OCI-LY1 (cell line): ENCODE data around the gene CYSRT1.
A peak's percentile ranks its signal among the peaks of the same experiment; 100 is the strongest.

Source experiments
- H2AFZ ChIP-seq: fragments of 200-600 bp; sonication (generic), shearing (Covaris generic); 2 replicates; pipeline ENCODE4 v1.6.0; 2014; ENCODE audit warnings: antibody characterized with exemption, mild to moderate bottlenecking, low read length
- H3F3A ChIP-seq: fragments of 200-600 bp; sonication (generic), shearing (Covaris generic); 2 replicates; pipeline ENCODE4 v1.6.0; 2014; ENCODE audit warnings: mild to moderate bottlenecking, antibody characterized with exemption, low read length, moderate library complexity; ENCODE audit not compliant: insufficient read depth
- H3K27ac ChIP-seq: fragments of 200-600 bp; sonication (generic); 2 replicates; pipeline ENCODE4 v1.5.1; 2014; ENCODE audit warnings: low read length, mixed run types, mild to moderate bottlenecking, low read depth; ENCODE audit not compliant: poor library complexity, severe bottlenecking
- H3K27me3 ChIP-seq: fragments of 200-600 bp; sonication (generic); 2 replicates; pipeline ENCODE4 v1.6.0; 2014; ENCODE audit warnings: antibody characterized with exemption, mild to moderate bottlenecking, low read length, moderate library complexity; ENCODE audit not compliant: insufficient read depth
- H3K36me3 ChIP-seq: fragments of 200-600 bp; sonication (generic); 2 replicates; pipeline ENCODE4 v1.6.1; 2014; ENCODE audit warnings: mild to moderate bottlenecking, antibody characterized with exemption, low read length, moderate library complexity, mixed read lengths; ENCODE audit not compliant: insufficient read depth
- H3K4me1 ChIP-seq: fragments of 200-600 bp; sonication (generic); 2 replicates; pipeline ENCODE4 v1.5.1; 2014; ENCODE audit warnings: mild to moderate bottlenecking, low read length, moderate library complexity; ENCODE audit not compliant: insufficient read depth, severe bottlenecking
- H3K4me2 ChIP-seq: fragments of 200-600 bp; sonication (generic), shearing (Covaris generic); 2 replicates; pipeline ENCODE4 v1.6.1; 2014; ENCODE audit warnings: low read length
- H3K4me3 ChIP-seq: fragments of 200-600 bp; sonication (generic); 2 replicates; pipeline ENCODE4 v1.5.1; 2014; ENCODE audit warnings: low read length, low read depth, mild to moderate bottlenecking, mixed read lengths; ENCODE audit not compliant: poor library complexity, severe bottlenecking
- H3K79me2 ChIP-seq: fragments of 200-600 bp; shearing (Covaris generic); 2 replicates; pipeline ENCODE4 v1.6.1; 2016; ENCODE audit warnings: mixed run types, low read length, mixed read lengths; ENCODE audit not compliant: insufficient read depth
- H3K9ac ChIP-seq: fragments of 200-600 bp; sonication (generic), shearing (Covaris generic); 2 replicates; pipeline ENCODE4 v1.6.1; 2014; ENCODE audit warnings: mild to moderate bottlenecking, low read length, mixed read lengths
- H3K9me2 ChIP-seq: fragments of 200-600 bp; sonication (generic), shearing (Covaris generic); 2 replicates; pipeline ENCODE4 v1.6.1; 2014; ENCODE audit warnings: low read depth, mild to moderate bottlenecking, low read length, mixed read lengths
- H3K9me3 ChIP-seq: fragments of 200-600 bp; shearing (Covaris generic); 2 replicates; pipeline ENCODE4 v1.6.1; 2014; ENCODE audit warnings: low read length, mixed read lengths
- H4K20me1 ChIP-seq: fragments of 200-600 bp; sonication (generic), shearing (Covaris generic); 2 replicates; pipeline ENCODE4 v1.6.0; 2016; ENCODE audit warnings: mild to moderate bottlenecking, low read length; ENCODE audit not compliant: insufficient read depth
- EZH2 ChIP-seq: fragments of 200-600 bp; sonication (generic), shearing (Covaris generic); IDR thresholded peaks from 2 replicates; pipeline ENCODE4 v1.8.0; 2017; ENCODE audit warnings: borderline replicate concordance, mixed run types, mild to moderate bottlenecking, antibody characterized with exemption, low read length, moderate library complexity, mixed read lengths
- TF ChIP-seq, protein P1 (sequence below): fragments of 200-600 bp; sonication (generic), shearing (Covaris generic); IDR thresholded peaks from 2 replicates; pipeline ENCODE4 v1.5.1; 2017; ENCODE audit warnings: mild to moderate bottlenecking, antibody characterized with exemption, low read length, moderate library complexity, mixed read lengths

Gene CYSRT1

DNA sequence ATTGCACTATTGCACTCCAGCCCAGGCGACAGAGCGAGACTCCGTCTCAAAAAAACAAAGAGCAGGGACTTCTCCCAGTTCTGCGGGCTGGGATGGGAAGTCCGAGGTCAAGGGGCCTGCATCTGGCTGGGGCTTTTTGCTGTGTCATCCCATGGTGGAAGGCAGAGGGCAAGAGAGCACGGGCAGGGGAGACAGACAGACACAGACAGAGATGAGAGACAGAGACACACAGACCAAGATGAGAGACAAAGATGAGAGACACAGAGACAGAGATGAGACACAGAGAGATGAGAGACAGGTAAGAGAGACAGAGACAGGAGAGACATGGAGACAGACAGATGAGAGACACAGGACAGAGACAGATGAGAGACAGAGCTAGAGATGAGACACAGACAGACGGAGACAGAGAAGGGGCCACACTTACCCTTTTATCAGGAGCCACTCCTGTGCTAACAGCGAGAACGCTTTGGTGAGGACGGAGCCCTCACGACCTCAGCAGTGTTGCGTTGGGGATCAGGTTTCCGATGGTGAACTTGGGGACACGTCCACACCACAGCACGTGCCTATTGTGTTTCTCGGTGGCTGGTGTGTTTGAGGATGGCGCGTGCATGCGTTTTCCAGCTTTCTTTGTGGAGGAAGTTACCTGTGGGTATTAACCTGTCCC, 43.7 kb downstream of the CYSRT1 start:
- H3K9ac ChIP-seq, result peak overlapping the region; percentile 61
- no peaks in the 10 kb centered on the region for H3K9me2 ChIP-seq
- TF ChIP-seq EZH2, result no peak
- TF ChIP-seq, protein P1, sequence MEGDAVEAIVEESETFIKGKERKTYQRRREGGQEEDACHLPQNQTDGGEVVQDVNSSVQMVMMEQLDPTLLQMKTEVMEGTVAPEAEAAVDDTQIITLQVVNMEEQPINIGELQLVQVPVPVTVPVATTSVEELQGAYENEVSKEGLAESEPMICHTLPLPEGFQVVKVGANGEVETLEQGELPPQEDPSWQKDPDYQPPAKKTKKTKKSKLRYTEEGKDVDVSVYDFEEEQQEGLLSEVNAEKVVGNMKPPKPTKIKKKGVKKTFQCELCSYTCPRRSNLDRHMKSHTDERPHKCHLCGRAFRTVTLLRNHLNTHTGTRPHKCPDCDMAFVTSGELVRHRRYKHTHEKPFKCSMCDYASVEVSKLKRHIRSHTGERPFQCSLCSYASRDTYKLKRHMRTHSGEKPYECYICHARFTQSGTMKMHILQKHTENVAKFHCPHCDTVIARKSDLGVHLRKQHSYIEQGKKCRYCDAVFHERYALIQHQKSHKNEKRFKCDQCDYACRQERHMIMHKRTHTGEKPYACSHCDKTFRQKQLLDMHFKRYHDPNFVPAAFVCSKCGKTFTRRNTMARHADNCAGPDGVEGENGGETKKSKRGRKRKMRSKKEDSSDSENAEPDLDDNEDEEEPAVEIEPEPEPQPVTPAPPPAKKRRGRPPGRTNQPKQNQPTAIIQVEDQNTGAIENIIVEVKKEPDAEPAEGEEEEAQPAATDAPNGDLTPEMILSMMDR, result no peak
- no peaks in the 10 kb centered on the region for H3K79me2 ChIP-seq
- no peaks in the 10 kb centered on the region for H4K20me1 ChIP-seq
- H3K36me3 ChIP-seq, result peaks cover 57% of the 10 kb centered on the region
- H3K4me1 ChIP-seq, result peaks cover 46% of the 10 kb centered on the region
- no peak overlapping the region for H2AFZ ChIP-seq
- peak overlapping the region; percentile 74 for H3K4me2 ChIP-seq
- H3F3A ChIP-seq, result no peaks in the 10 kb centered on the region
- H3K9me3 ChIP-seq, result no peaks in the 10 kb centered on the region
- H3K27me3 ChIP-seq, result no peaks in the 10 kb centered on the region
- peak overlapping the region; percentile 92 for H3K27ac ChIP-seq
- H3K4me3 ChIP-seq, result peak overlapping the region; percentile 58

DNA sequence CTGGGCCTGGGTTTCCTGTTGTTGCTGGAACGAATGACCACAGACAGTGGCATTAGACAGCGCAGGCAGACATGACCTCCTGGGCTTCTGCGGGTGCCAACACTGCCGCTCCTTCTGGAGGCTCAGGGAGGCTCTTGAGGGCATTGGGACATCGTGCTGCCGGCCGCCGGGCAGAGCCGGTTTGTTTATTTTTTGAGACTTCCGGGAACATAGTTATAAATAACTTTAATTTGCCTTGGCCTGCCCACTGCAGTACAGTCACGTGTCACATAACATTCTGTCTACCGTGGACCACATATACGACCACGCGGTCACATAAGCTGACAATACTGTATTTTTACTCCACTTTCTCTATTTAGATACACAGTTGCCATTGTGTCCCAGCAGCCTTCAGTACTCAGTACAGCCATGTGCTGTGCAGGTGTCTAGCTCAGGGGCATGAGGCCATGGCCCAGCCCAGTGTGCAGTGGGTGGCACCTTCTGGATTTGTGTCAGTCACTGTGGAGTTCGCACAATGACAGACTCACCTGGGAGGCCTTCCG, 44.3 kb downstream of the CYSRT1 start:
- Histone ChIP-seq H3K9me2 (no peaks in the 10 kb centered on the region), H2AFZ (no peak overlapping the region), H3K4me2 (peak overlapping the region; percentile 74), H3K4me1 (peaks cover 53% of the 10 kb centered on the region), H3K79me2 (no peaks in the 10 kb centered on the region), H3K36me3 (peaks cover 53% of the 10 kb centered on the region), H3K9ac (peak overlapping the region; percentile 61), H3K4me3 (peak overlapping the region; percentile 58), H3F3A (no peaks in the 10 kb centered on the region), H3K27me3 (no peaks in the 10 kb centered on the region), H4K20me1 (no peaks in the 10 kb centered on the region), H3K27ac (peak overlapping the region; percentile 92), H3K9me3 (no peaks in the 10 kb centered on the region)
- TF ChIP-seq, protein P1, result no peak
- no peak for TF ChIP-seq EZH2

DNA sequence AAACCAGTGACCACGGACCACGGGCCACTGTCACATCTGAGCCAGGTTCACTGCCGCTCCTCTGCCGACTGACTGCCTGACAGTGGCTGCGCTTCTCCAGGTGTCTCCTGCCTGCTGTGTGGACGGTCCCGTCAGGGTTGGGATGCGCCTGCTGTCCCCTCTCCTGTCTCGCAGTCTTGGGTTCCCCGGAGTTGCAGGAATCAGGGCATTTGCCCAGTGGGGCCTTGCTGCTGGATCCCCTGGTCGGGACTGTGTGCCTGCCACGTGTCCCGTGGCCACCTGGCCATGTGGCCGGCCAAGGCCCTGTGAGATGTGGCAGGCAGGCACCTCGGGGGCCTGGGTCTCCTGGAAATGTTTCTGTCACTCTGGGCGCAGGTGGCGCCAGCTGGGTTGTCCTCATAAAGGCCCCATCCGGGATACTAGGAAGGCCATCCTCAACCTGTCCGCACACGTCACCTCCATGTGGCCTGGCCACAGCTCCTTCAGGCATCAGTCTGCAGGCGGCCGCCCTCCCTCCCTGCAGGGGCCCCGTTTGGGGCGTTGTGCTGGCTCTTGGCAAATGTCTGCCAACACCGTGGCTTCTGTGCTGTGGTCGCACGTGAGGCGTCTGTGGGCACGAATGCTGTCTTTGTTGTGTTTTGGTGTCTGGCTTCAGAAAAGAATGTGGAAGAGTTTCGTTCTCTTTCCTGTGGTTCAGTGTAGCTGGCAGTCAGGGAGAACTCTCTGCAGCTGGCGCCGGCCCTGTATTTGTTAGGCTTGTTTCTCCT, 46.1 kb downstream of the CYSRT1 start:
- no peaks in the 10 kb centered on the region for H3K27me3 ChIP-seq
- no peak overlapping the region for H3K4me3 ChIP-seq
- no peaks in the 10 kb centered on the region for H3K9me2 ChIP-seq
- no peaks in the 10 kb centered on the region for H3K9me3 ChIP-seq
- H3F3A ChIP-seq, result no peaks in the 10 kb centered on the region
- H3K36me3 ChIP-seq, result peaks cover 46% of the 10 kb centered on the region
- peaks cover 71% of the 10 kb centered on the region for H3K4me1 ChIP-seq
- H3K27ac ChIP-seq, result peak overlapping the region; percentile 68
- H2AFZ ChIP-seq, result no peak overlapping the region
- no peak overlapping the region for H3K4me2 ChIP-seq
- H3K79me2 ChIP-seq, result no peaks in the 10 kb centered on the region
- H4K20me1 ChIP-seq, result no peaks in the 10 kb centered on the region
- TF ChIP-seq EZH2, result no peak
- TF ChIP-seq, protein P1, result no peak
- H3K9ac ChIP-seq, result no peak overlapping the region
